Panc1 (cell line): ENCODE measurements around the gene MIER3. TPM values are rescaled to one million over a fixed set of nuclear protein-coding genes. Genes with fewer than 3 reads are reported as not detected.

Experiments
- ATAC-seq: fragments of 200-7000 bp; cut with Tn5 transposase; 2 replicates; pipeline ENCODE4 v1.9.1; 2020; ENCODE audit warnings: mild to moderate bottlenecking, moderate library complexity
- BruUV-seq: library from RNA; stranded (reverse); fragments of 400-500 nt; replicated peaks from 2 replicates; lab custom pipeline; 2021; lab: Mats Ljungman, UMichigan
- CTCF ChIA-PET: fragments of 300-600 bp; sonication (Branson Sonifier 250); formaldehyde crosslinking; loops from one replicate; lab custom pipeline; 2022; ENCODE audit warnings: antibody characterized with exemption; lab: Charles Lee
- POLR2A ChIA-PET: fragments of 300-600 bp; sonication (Branson Sonifier 250); formaldehyde crosslinking; loops from one replicate; lab custom pipeline; 2022; ENCODE audit warnings: antibody characterized with exemption; lab: Charles Lee
- DNase-seq: peaks from one replicate; pipeline ENCODE4 v3.0.0-alpha.2; 2010; ENCODE audit warnings: low read depth, low spot score
- H3K27ac ChIP-seq: 2 replicates; pipeline ENCODE4 v1.5.1; 2011; ENCODE audit warnings: mild to moderate bottlenecking, low read length, inconsistent platforms
- H3K27me3 ChIP-seq: fragments of 200-500 bp; sonication (Bioruptor generic); 2 replicates; pipeline ENCODE4 v1.6.0; 2014; ENCODE audit warnings: low read length, inconsistent platforms; ENCODE audit not compliant: control insufficient read depth, insufficient read depth
- H3K36me3 ChIP-seq: fragments of 200-500 bp; sonication (Bioruptor generic); 2 replicates; pipeline ENCODE4 v1.5.1; 2014; ENCODE audit warnings: inconsistent platforms, mild to moderate bottlenecking, low read length, moderate library complexity; ENCODE audit not compliant: control insufficient read depth, insufficient read depth
- H3K4me1 ChIP-seq: 2 replicates; pipeline ENCODE4 v1.5.1; 2011; ENCODE audit warnings: inconsistent platforms, mild to moderate bottlenecking, low read length, moderate library complexity; ENCODE audit not compliant: control insufficient read depth, insufficient read depth
- H3K4me3 ChIP-seq, 2 experiments: 2 replicates each; pipeline ENCODE4 v1.5.1; 2011 to 2012; ENCODE audit warnings: low read depth in 2 of 2, low read length in 2 of 2, mild to moderate bottlenecking in 2 of 2, inconsistent platforms in 1 of 2, moderate library complexity in 1 of 2
- H3K9me3 ChIP-seq: fragments of 200-500 bp; sonication (Bioruptor generic); 2 replicates; pipeline ENCODE4 v1.5.1; 2014; ENCODE audit warnings: low read depth, mild to moderate bottlenecking, inconsistent platforms, low read length, moderate library complexity; ENCODE audit not compliant: control insufficient read depth, insufficient read depth
- POLR2AphosphoS5 ChIP-seq: IDR thresholded peaks from 2 replicates; pipeline ENCODE4 v1.6.1; 2012; ENCODE audit warnings: mild to moderate bottlenecking, low read depth, low read length, moderate library complexity
- REST ChIP-seq, 2 experiments: IDR thresholded peaks; 2 replicates each; pipeline ENCODE4 v1.6.1; 2011 to 2012; ENCODE audit warnings: low read depth in 2 of 2, control low read depth in 1 of 2, low read length in 1 of 2, mild to moderate bottlenecking in 1 of 2, moderate library complexity in 1 of 2; ENCODE audit not compliant: insufficient read depth in 1 of 2
- SIN3A ChIP-seq: IDR thresholded peaks from 2 replicates; pipeline ENCODE4 v1.6.1; 2012; ENCODE audit warnings: low read depth, mild to moderate bottlenecking, low read length, moderate library complexity, borderline replicate concordance; ENCODE audit not compliant: insufficient read depth
- TCF7L2 ChIP-seq: IDR thresholded peaks from 2 replicates; pipeline ENCODE4 v1.6.1; 2011; ENCODE audit warnings: mild to moderate bottlenecking, low read depth, low read length, inconsistent platforms
- in situ Hi-C: cut with HindIII; loops from 2 replicates; pipeline ENCODE4 v1.10.0; 2016; ENCODE audit warnings: low sequenced_read_pairs, low pct_unique_long_range_greater_than_20kb
- intact Hi-C: fragments of 100-400 bp; cut with micrococcal nuclease; formaldehyde crosslinking; loops from one replicate; pipeline ENCODE4 v1.10.0; 2022; ENCODE audit not compliant: unreplicated experiment
- total RNA-seq: library from RNA; stranded (reverse); gene quantifications from one replicate; pipeline ENCODE4 v1.2.1, GENCODE V29; 2021; ENCODE audit not compliant: unreplicated experiment
- TF ChIP-seq, protein P1 (sequence below): fragments of 450-650 bp; IDR thresholded peaks from 2 replicates; pipeline ENCODE4 v1.5.1; 2017; ENCODE audit warnings: mild to moderate bottlenecking

Gene MIER3
- total RNA-seq, 1 experiment from 2014 or later, result 29.7 TPM

DNA sequence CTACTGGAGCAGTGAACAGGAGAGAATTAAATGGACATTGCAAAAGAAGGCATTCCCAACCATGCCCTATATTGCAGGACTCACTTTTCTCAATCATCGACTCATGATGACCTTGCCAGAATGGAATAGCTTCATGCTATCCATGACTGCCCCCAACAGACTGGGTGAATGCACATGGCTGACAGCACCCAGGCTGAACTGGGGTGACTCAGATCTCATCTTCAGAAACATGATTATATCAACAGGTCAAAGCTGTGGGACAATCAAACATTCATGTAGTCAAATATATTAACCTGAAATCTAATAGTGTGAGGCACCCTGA, 34.7 kb upstream of the MIER3 start:
- CTCF ChIA-PET, result interaction anchor here (0.7 kb wide), 1 partner anchor 10 kb away, joined by 16 read pairs; no protein-coding TSS in a partner anchor
- POLR2A ChIA-PET, result interaction anchor here (0.6 kb wide), 1 partner anchor 9 kb away, joined by 5 read pairs; no protein-coding TSS in a partner anchor
- in situ Hi-C loops, result no loop called here
- Histone ChIP-seq H3K9me3 (no peaks in the 10 kb centered on the region), H3K27me3 (peaks cover 2% of the 10 kb centered on the region; the same call in 1 of the 2 replicates), H3K4me3 (no peak overlapping the region), H3K36me3 (no peaks in the 10 kb centered on the region), H3K4me1 (no peaks in the 10 kb centered on the region), H3K27ac (no peak overlapping the region)
- DNase-seq, result no peak
- intact Hi-C loops, result no loop called here
- TF ChIP-seq, protein P1, sequence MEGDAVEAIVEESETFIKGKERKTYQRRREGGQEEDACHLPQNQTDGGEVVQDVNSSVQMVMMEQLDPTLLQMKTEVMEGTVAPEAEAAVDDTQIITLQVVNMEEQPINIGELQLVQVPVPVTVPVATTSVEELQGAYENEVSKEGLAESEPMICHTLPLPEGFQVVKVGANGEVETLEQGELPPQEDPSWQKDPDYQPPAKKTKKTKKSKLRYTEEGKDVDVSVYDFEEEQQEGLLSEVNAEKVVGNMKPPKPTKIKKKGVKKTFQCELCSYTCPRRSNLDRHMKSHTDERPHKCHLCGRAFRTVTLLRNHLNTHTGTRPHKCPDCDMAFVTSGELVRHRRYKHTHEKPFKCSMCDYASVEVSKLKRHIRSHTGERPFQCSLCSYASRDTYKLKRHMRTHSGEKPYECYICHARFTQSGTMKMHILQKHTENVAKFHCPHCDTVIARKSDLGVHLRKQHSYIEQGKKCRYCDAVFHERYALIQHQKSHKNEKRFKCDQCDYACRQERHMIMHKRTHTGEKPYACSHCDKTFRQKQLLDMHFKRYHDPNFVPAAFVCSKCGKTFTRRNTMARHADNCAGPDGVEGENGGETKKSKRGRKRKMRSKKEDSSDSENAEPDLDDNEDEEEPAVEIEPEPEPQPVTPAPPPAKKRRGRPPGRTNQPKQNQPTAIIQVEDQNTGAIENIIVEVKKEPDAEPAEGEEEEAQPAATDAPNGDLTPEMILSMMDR, result no peak
- TF ChIP-seq REST (IDR thresholded peaks at IDR 0.05; ENCODE audit: insufficient read depth in 1 of 2, low read depth in 2 of 2, low read length in 1 of 2), result no peak
- BruUV-seq, result no TSS peak
- no peak for ATAC-seq

- ATAC-seq (no peak), DNase-seq (no peak)
- POLR2A ChIA-PET, result interaction anchor here (0.6 kb wide), 1 partner anchor 11 kb away, joined by 7 read pairs; no protein-coding TSS in a partner anchor
- H3K9me3 ChIP-seq, result no peaks in the 10 kb centered on the region
- intact Hi-C loops, result no loop called here
- in situ Hi-C loops, result no loop called here
- no TSS peak for BruUV-seq
- H3K4me3 ChIP-seq, result no peak overlapping the region
- H3K27me3 ChIP-seq, result peaks cover 2% of the 10 kb centered on the region; the same call in 1 of the 2 replicates
- H3K36me3 ChIP-seq, result no peaks in the 10 kb centered on the region
- TF ChIP-seq TCF7L2, result no peak
- no peak for TF ChIP-seq REST (IDR thresholded peaks at IDR 0.05; ENCODE audit: insufficient read depth in 1 of 2, low read depth in 2 of 2, low read length in 1 of 2)
- TF ChIP-seq, protein P1, result no peak
- TF ChIP-seq SIN3A, result no peak
- TF ChIP-seq POLR2AphosphoS5, result no peak
- CTCF ChIA-PET, result interaction anchor here (0.7 kb wide), 1 partner anchor 10 kb away, joined by 16 read pairs; no protein-coding TSS in a partner anchor
- no peak overlapping the region for H3K27ac ChIP-seq
- H3K4me1 ChIP-seq, result no peaks in the 10 kb centered on the region
Measured at GRCh38 chr5:56985936-56986625, 34.2 kb upstream of the MIER3 start.
